H9 (cell line): ENCODE results near the gene JAG1. TPM values are rescaled to one million over a fixed set of nuclear protein-coding genes. Genes with fewer than 3 reads are reported as not detected.

Source experiments
- microRNA-seq: library from miRNA; unstranded; fragments of <30 nt; microRNA quantifications from one replicate; pipeline ENCODE4, GENCODE V29; 2020; ENCODE audit warnings: borderline microRNAs expressed
- total RNA-seq: library from RNA; stranded (reverse); gene quantifications from 2 replicates; pipeline ENCODE4 v1.2.1, GENCODE V29; 2021

Gene JAG1
- total RNA-seq, 1 experiment from 2014 or later, result 58.1 TPM

Small RNA genes within 50 kb of the gene (microRNA-seq; reads per million reads assigned to microRNA genes)
- gene MIR6870, result not detected

Other genes starting within 250 kb of the JAG1 start
- gene MKKS, start 239.8 kb downstream of the JAG1 start, total RNA-seq, result 10.6 and 11.6 TPM in 2 replicates
- 7.1 and 7.9 TPM in 2 replicates for gene SLX4IP, start 238.7 kb downstream of the JAG1 start, total RNA-seq